IMR-90 (cell line): Measurements from ENCODE around the gene EDIL3. TPM values are rescaled to one million over a fixed set of nuclear protein-coding genes. Genes with fewer than 3 reads are reported as not detected.
A peak's percentile ranks its signal among the peaks of the same experiment; 100 is the strongest.

Experiments used
- ATAC-seq: fragments of 200-7000 bp; cut with Tn5 transposase; 2 replicates; pipeline ENCODE4 v1.9.1; 2020; ENCODE audit warnings: low read depth, mild to moderate bottlenecking, moderate library complexity
- BruUV-seq: library from RNA; stranded (reverse); fragments of 400-500 nt; replicated peaks from 2 replicates; lab custom pipeline; 2021; lab: Mats Ljungman, UMichigan
- CTCF ChIA-PET: fragments of 300-600 bp; formaldehyde crosslinking; extraction: SDS; loops from one replicate; lab custom pipeline; 2021; ENCODE audit warnings: antibody characterized with exemption; lab: Yijun Ruan, JAX
- POLR2A ChIA-PET: fragments of 300-600 bp; sonication (Branson Sonifier 250); formaldehyde crosslinking; loops from one replicate; lab custom pipeline; 2022; ENCODE audit warnings: antibody characterized with exemption; ENCODE audit not compliant: unreplicated experiment; lab: Charles Lee
- DNase-seq: peaks from one replicate; pipeline ENCODE4 v3.0.0; 2013
- H2AFZ ChIP-seq: replicated peaks from 2 replicates; pipeline ENCODE3; 2013; ENCODE audit warnings: low read length, mild to moderate bottlenecking; ENCODE audit not compliant: poor library complexity
- H2AK5ac ChIP-seq: 2 replicates; pipeline ENCODE4 v1.6.1; 2013; ENCODE audit warnings: low read depth, low read length, inconsistent platforms
- H2AK9ac ChIP-seq: replicated peaks from 2 replicates; pipeline ENCODE3; 2013; ENCODE audit warnings: mild to moderate bottlenecking, low read depth, low read length, moderate library complexity; ENCODE audit not compliant: poor library complexity
- H2BK120ac ChIP-seq: 2 replicates; pipeline ENCODE4 v1.6.1; 2013; ENCODE audit warnings: low read depth, low read length, inconsistent platforms
- H2BK15ac ChIP-seq: 3 replicates; pipeline ENCODE4 v1.6.1; 2013; ENCODE audit warnings: low read depth, low read length, inconsistent platforms
- H2BK20ac ChIP-seq: 2 replicates; pipeline ENCODE4 v1.6.1; 2013; ENCODE audit warnings: low read depth, mild to moderate bottlenecking, inconsistent platforms, low read length, moderate library complexity
- H2BK5ac ChIP-seq: 2 replicates; pipeline ENCODE4 v1.6.1; 2013; ENCODE audit warnings: mild to moderate bottlenecking, low read depth, low read length, inconsistent platforms; ENCODE audit not compliant: poor library complexity, severe bottlenecking
- H3K14ac ChIP-seq: replicated peaks from 2 replicates; pipeline ENCODE4 v1.6.1; 2013; ENCODE audit warnings: low read depth, low read length, inconsistent platforms
- H3K18ac ChIP-seq: 2 replicates; pipeline ENCODE4 v1.6.1; 2013; ENCODE audit warnings: low read depth, low read length, control low read depth
- H3K23ac ChIP-seq: 2 replicates; pipeline ENCODE4 v1.6.1; 2013; ENCODE audit warnings: low read depth, low read length, inconsistent platforms
- H3K27ac ChIP-seq: 2 replicates; pipeline ENCODE4 v1.5.1; 2013; ENCODE audit warnings: mild to moderate bottlenecking, control low read depth, low read length; ENCODE audit not compliant: insufficient read depth
- H3K27me3 ChIP-seq: 2 replicates; pipeline ENCODE4 v1.6.1; 2013; ENCODE audit warnings: low read length; ENCODE audit not compliant: control insufficient read depth, insufficient read depth
- H3K36me3 ChIP-seq: 2 replicates; pipeline ENCODE4 v1.6.1; 2013; ENCODE audit warnings: low read length, mixed read lengths; ENCODE audit not compliant: control insufficient read depth, insufficient read depth
- H3K4ac ChIP-seq: 2 replicates; pipeline ENCODE4 v1.6.1; 2013; ENCODE audit warnings: low read depth, low read length, inconsistent platforms
- H3K4me1 ChIP-seq: 2 replicates; pipeline ENCODE4 v1.6.1; 2013; ENCODE audit warnings: low read length, mixed read lengths; ENCODE audit not compliant: control insufficient read depth, insufficient read depth
- H3K4me2 ChIP-seq: 2 replicates; pipeline ENCODE4 v1.6.1; 2013; ENCODE audit warnings: low read depth, mild to moderate bottlenecking, control low read depth, low read length, moderate library complexity
- H3K4me3 ChIP-seq: 2 replicates; pipeline ENCODE4 v1.5.1; 2013; ENCODE audit warnings: low read depth, mild to moderate bottlenecking, control low read depth, low read length, moderate library complexity; ENCODE audit not compliant: insufficient read depth
- H3K56ac ChIP-seq: 2 replicates; pipeline ENCODE4 v1.6.1; 2013; ENCODE audit warnings: low read length, inconsistent platforms; ENCODE audit not compliant: insufficient read depth; ENCODE audit errors: extremely low read depth
- H3K79me1 ChIP-seq, 2 experiments: 2 replicates each; pipeline ENCODE4 v1.6.1; 2013; ENCODE audit warnings: low read length in 2 of 2, inconsistent platforms in 1 of 2, low read depth in 1 of 2
- H3K9ac ChIP-seq: 2 replicates; pipeline ENCODE4 v1.6.1; 2013; ENCODE audit warnings: low read depth, low read length, control low read depth
- H3K9me1 ChIP-seq: 2 replicates; pipeline ENCODE4 v1.6.1; 2013; ENCODE audit warnings: low read length, inconsistent platforms; ENCODE audit not compliant: insufficient read depth
- H3K9me3 ChIP-seq: 2 replicates; pipeline ENCODE4 v1.6.1; 2013; ENCODE audit warnings: low read length; ENCODE audit not compliant: control insufficient read depth, insufficient read depth
- H4K20me1 ChIP-seq: 2 replicates; pipeline ENCODE4 v1.6.1; 2013; ENCODE audit warnings: low read length, inconsistent platforms; ENCODE audit not compliant: insufficient read depth
- H4K5ac ChIP-seq: 2 replicates; pipeline ENCODE4 v1.6.1; 2013; ENCODE audit warnings: mild to moderate bottlenecking, low read depth, low read length, control low read depth
- H4K8ac ChIP-seq, 2 experiments: 2 replicates each; pipeline ENCODE4 v1.6.1; 2013; ENCODE audit warnings: low read depth in 2 of 2, low read length in 2 of 2, control low read depth in 1 of 2, inconsistent platforms in 1 of 2
- H4K91ac ChIP-seq: 2 replicates; pipeline ENCODE4 v1.6.1; 2013; ENCODE audit warnings: low read depth, low read length, inconsistent platforms; ENCODE audit not compliant: insufficient read depth
- BHLHE40 ChIP-seq: fragments of 150-350 bp; IDR thresholded peaks from 2 replicates; pipeline ENCODE4 v1.6.1; 2016; ENCODE audit warnings: mild to moderate bottlenecking, low read depth, low read length
- CEBPB ChIP-seq: IDR thresholded peaks from 2 replicates; pipeline ENCODE4 v1.6.1; 2012; ENCODE audit warnings: low read depth, low read length, improper control_type of control experiment
- CHD1 ChIP-seq: IDR thresholded peaks from 2 replicates; pipeline ENCODE4 v1.6.1; 2012; ENCODE audit warnings: low read depth, low read length, improper control_type of control experiment
- CTCF ChIP-seq: conservative IDR thresholded peaks from 2 replicates; pipeline ENCODE4 v1.5.1; 2012; ENCODE audit warnings: mild to moderate bottlenecking, low read depth, low read length, improper control_type of control experiment
- ELK1 ChIP-seq: fragments of 150-350 bp; IDR thresholded peaks from 2 replicates; pipeline ENCODE4 v1.6.1; 2016; ENCODE audit warnings: low read depth, mild to moderate bottlenecking, low read length, moderate library complexity, borderline replicate concordance
- FOS ChIP-seq: fragments of 150-350 bp; IDR thresholded peaks from 2 replicates; pipeline ENCODE4 v1.6.1; 2016; ENCODE audit warnings: low read depth, low read length
- MAFK ChIP-seq: IDR thresholded peaks from 2 replicates; pipeline ENCODE4 v1.6.1; 2012; ENCODE audit warnings: low read depth, low read length, improper control_type of control experiment
- MAZ ChIP-seq: IDR thresholded peaks from 2 replicates; pipeline ENCODE4 v1.6.1; 2012; ENCODE audit warnings: low read depth, mild to moderate bottlenecking, low read length, improper control_type of control experiment, moderate library complexity, borderline replicate concordance
- MXI1 ChIP-seq: IDR thresholded peaks from 2 replicates; pipeline ENCODE4 v1.6.1; 2012; ENCODE audit warnings: low read depth, mild to moderate bottlenecking, low read length, moderate library complexity, borderline replicate concordance
- NFE2L2 ChIP-seq: fragments of 150-350 bp; IDR thresholded peaks from 2 replicates; pipeline ENCODE4 v1.6.1; 2016; ENCODE audit warnings: low read depth, mild to moderate bottlenecking, low read length
- POLR2A ChIP-seq: IDR thresholded peaks from 2 replicates; pipeline ENCODE4 v1.6.1; 2012; ENCODE audit warnings: mild to moderate bottlenecking, low read depth, low read length
- RAD21 ChIP-seq: IDR thresholded peaks from 2 replicates; pipeline ENCODE4 v1.6.1; 2012; ENCODE audit warnings: low read length, improper control_type of control experiment
- RCOR1 ChIP-seq: IDR thresholded peaks from 2 replicates; pipeline ENCODE4 v1.6.1; 2012; ENCODE audit warnings: mild to moderate bottlenecking, low read length, improper control_type of control experiment; ENCODE audit not compliant: insufficient replicate concordance
- RFX5 ChIP-seq: IDR thresholded peaks from 2 replicates; pipeline ENCODE4 v1.8.0; 2012; ENCODE audit warnings: low read depth, mild to moderate bottlenecking, low read length, moderate library complexity
- WGBS, 2 experiments: methylation state at CpG; one replicate each; pipeline versions ENCODE4 v1.1.5 to v1.1.7; 2013; ENCODE audit warnings: missing lambda C conversion rate in 2 of 2; ENCODE audit not compliant: insufficient read length in 1 of 2; ENCODE audit errors: extremely low coverage in 2 of 2; 5-methylcytosine and 5-hydroxymethylcytosine counted together
- dilution Hi-C: fragments of 300-500 bp; cut with HindIII; formaldehyde crosslinking; loops from one replicate; pipeline ENCODE4 v1.14.3; 2018; ENCODE audit warnings: low sequenced_read_pairs; ENCODE audit not compliant: unreplicated experiment
- in situ Hi-C: fragments of 300-500 bp; cut with MboI; formaldehyde crosslinking; loops from 3 replicates; pipeline ENCODE4 v1.14.3; 2019; ENCODE audit warnings: low sequenced_read_pairs, inconsistent platforms, mixed read lengths
- intact Hi-C: fragments of 100-400 bp; cut with micrococcal nuclease; formaldehyde crosslinking; loops from 2 replicates; pipeline ENCODE4 v1.10.0; 2022
- polyA plus RNA-seq, 3 experiments: library from polyadenylated mRNA; depleted of rRNA; stranded (reverse); fragments of >200 nt; gene quantifications; 2 replicates each; pipeline ENCODE4 v1.2.3, GENCODE V29; 2012; ENCODE audit warnings: low replicate concordance in 1 of 3
- total RNA-seq: library from RNA; depleted of rRNA; stranded (reverse); fragments of >200 nt; gene quantifications from 2 replicates; pipeline ENCODE4 v1.2.3, GENCODE V29; 2012
- TF ChIP-seq, protein P1 (sequence below): fragments of 150-350 bp; IDR thresholded peaks from 2 replicates; pipeline ENCODE4 v1.6.1; 2017; ENCODE audit warnings: mild to moderate bottlenecking, antibody characterized with exemption, low read length, low read depth

The EDIL3 gene
- total and polyA plus RNA-seq, 2 of the 4 experiments (the other 2 are of a cell fraction): 55.5 to 82.8 TPM

GRCh38 chr5:83925955-83926337, 458.7 kb downstream of the EDIL3 start:
- Histone ChIP-seq H3K79me1 (no peaks in the 10 kb centered on the region), H3K4me2 (peak overlapping the region; percentile 89), H2AK9ac (peak overlapping the region; percentile 63), H4K20me1 (no peaks in the 10 kb centered on the region), H4K91ac (peak overlapping the region; percentile 97), H3K36me3 (no peaks in the 10 kb centered on the region), H3K27me3 (no peaks in the 10 kb centered on the region), H4K8ac (peak overlapping the region; percentile 79 to 93), H3K18ac (peak overlapping the region; percentile 98), H2BK15ac (peak overlapping the region; percentile 97; the same call in 2 of the 3 replicates), H2BK20ac (peak overlapping the region; percentile 98), H3K9ac (peak overlapping the region; percentile 51; the same call in 1 of the 2 replicates), H3K4me1 (peaks cover 21% of the 10 kb centered on the region), H2BK5ac (peak overlapping the region; percentile 100), H3K27ac (peak overlapping the region; percentile 61; the same call in 1 of the 2 replicates), H4K5ac (peak overlapping the region; percentile 99), H2BK120ac (peak overlapping the region; percentile 99), H3K4me3 (no peak overlapping the region), H3K14ac (peak overlapping the region; percentile 84), H3K56ac (peak overlapping the region; percentile 75; the same call in 1 of the 2 replicates), H3K9me3 (peaks cover 2% of the 10 kb centered on the region; the same call in 1 of the 2 replicates), H2AK5ac (peak overlapping the region; percentile 90), H2AFZ (peak overlapping the region; percentile 65), H3K4ac (peak overlapping the region; percentile 97), H3K9me1 (peaks cover 3% of the 10 kb centered on the region), H3K23ac (peak overlapping the region; percentile 96)
- BruUV-seq: no TSS peak
- in situ Hi-C loops (loop anchor here (5.0 kb wide), 1 partner anchor 451 kb away; no protein-coding TSS in a partner anchor), dilution Hi-C loops (no loop called here), intact Hi-C loops (loop anchor here (2.0 kb wide), 1 partner anchor 203 kb away; no protein-coding TSS in a partner anchor)
- DNase-seq: peak; percentile 32
- POLR2A ChIA-PET: interaction anchor here (0.7 to 0.8 kb wide), 2 partner anchors 41 to 318 kb away, joined by 3 to 6 read pairs; no protein-coding TSS in a partner anchor
- no CpG with 5 or more reads among the region's 3 CpGs for WGBS, 2 experiments
- TF ChIP-seq, protein P1, sequence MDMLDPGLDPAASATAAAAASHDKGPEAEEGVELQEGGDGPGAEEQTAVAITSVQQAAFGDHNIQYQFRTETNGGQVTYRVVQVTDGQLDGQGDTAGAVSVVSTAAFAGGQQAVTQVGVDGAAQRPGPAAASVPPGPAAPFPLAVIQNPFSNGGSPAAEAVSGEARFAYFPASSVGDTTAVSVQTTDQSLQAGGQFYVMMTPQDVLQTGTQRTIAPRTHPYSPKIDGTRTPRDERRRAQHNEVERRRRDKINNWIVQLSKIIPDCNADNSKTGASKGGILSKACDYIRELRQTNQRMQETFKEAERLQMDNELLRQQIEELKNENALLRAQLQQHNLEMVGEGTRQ: no peak
- TF ChIP-seq RFX5 (no peak), ELK1 (no peak), POLR2A (no peak), CEBPB (no peak), MAFK (no peak), NFE2L2 (no peak), RAD21 (no peak), RCOR1 (no peak), MXI1 (no peak), CTCF (no peak), BHLHE40 (no peak), FOS (no peak), MAZ (no peak), CHD1 (no peak)
- ATAC-seq: peak; percentile 22
- CTCF ChIA-PET: interaction anchor here (0.7 to 1.8 kb wide), 5 partner anchors 12 to 1123 kb away, joined by 3 to 5 read pairs (median 3); no protein-coding TSS in a partner anchor
